ENCODE measurements around the gene CDC25A.

DNA sequence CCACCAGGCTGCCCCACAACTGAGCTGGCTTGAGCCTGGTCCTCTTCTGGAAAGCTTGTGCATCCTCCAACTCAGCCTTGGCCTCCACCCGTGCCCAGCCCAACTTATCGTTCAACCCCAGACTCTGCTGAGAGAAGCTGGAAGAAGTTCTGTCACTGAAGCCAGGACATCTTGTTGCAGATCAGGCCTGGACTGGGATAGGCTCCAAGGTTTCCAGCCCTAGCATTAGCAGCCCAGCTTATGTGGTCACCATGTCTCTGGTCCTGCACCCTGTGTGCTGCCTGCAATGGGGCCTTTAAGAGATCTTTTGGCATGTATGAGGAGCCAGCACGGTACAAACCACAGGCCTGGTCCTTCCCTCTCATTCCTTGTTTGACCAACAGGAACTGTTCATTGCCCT lies 19.9 kb upstream of the CDC25A start:
- TF ChIP-seq, protein P1, sequence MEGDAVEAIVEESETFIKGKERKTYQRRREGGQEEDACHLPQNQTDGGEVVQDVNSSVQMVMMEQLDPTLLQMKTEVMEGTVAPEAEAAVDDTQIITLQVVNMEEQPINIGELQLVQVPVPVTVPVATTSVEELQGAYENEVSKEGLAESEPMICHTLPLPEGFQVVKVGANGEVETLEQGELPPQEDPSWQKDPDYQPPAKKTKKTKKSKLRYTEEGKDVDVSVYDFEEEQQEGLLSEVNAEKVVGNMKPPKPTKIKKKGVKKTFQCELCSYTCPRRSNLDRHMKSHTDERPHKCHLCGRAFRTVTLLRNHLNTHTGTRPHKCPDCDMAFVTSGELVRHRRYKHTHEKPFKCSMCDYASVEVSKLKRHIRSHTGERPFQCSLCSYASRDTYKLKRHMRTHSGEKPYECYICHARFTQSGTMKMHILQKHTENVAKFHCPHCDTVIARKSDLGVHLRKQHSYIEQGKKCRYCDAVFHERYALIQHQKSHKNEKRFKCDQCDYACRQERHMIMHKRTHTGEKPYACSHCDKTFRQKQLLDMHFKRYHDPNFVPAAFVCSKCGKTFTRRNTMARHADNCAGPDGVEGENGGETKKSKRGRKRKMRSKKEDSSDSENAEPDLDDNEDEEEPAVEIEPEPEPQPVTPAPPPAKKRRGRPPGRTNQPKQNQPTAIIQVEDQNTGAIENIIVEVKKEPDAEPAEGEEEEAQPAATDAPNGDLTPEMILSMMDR (conservative IDR thresholded peaks at IDR 0.05 in 1 of 2, IDR thresholded peaks at IDR 0.05 in 1 of 2; ENCODE audit: extremely low read depth in 1 of 2, insufficient read depth in 1 of 2, low read depth in 1 of 2, low read length in 2 of 2) = no peak
- no peak for TF ChIP-seq EZH2 (IDR thresholded peaks at IDR 0.05; ENCODE audit: borderline replicate concordance, low read length)
